Keratinocyte (primary cell): Measurements from ENCODE around the gene DNAH8.

ENCODE experiments used
- CTCF ChIP-seq, 3 experiments: IDR thresholded peaks in 1 of 3; conservative IDR thresholded peaks in 1 of 3; optimal IDR thresholded peaks in 1 of 3; 2 replicates in 2 of 3; 3 replicates in 1 of 3; pipeline versions ENCODE3 to v1.5.1; 2011; ENCODE audit warnings: low read length in 3 of 3, mild to moderate bottlenecking in 3 of 3, moderate library complexity in 2 of 3, control low read depth in 1 of 3, inconsistent platforms in 1 of 3; ENCODE audit not compliant: insufficient read depth in 2 of 3; ENCODE audit errors: extremely low read depth in 1 of 3
- EZH2 ChIP-seq: IDR thresholded peaks from one replicate; pipeline ENCODE4 v1.6.1; 2012; ENCODE audit warnings: inconsistent platforms, mild to moderate bottlenecking, low read length, moderate library complexity

- TF ChIP-seq CTCF (optimal IDR thresholded peaks at IDR 0.05 in 1 of 3, IDR thresholded peaks at IDR 0.05 in 1 of 3, conservative IDR thresholded peaks at IDR 0.05 in 1 of 3; ENCODE audit: extremely low read depth in 1 of 3, insufficient read depth in 2 of 3, low read length in 3 of 3), result no peak
- TF ChIP-seq EZH2, result no peak
Measured at GRCh38 chr6:38802497-38802896, 87.4 kb downstream of the DNAH8 start.
